M059J (cell line): ENCODE data around the gene SBF2. TPM values are rescaled to one million over a fixed set of nuclear protein-coding genes. Genes with fewer than 3 reads are reported as not detected.

Experiments
- DNase-seq: peaks from one replicate; pipeline ENCODE4 v3.0.0-alpha.2; 2012; ENCODE audit warnings: low read depth
- total RNA-seq: library from RNA; depleted of rRNA; stranded (reverse); fragments of >200 nt; shearing (Covaris generic); gene quantifications from 2 replicates; pipeline ENCODE4 v1.2.3, GENCODE V29; 2014

Gene SBF2
- total RNA-seq, 1 experiment from 2014 or later, result 30.5 TPM

DNA sequence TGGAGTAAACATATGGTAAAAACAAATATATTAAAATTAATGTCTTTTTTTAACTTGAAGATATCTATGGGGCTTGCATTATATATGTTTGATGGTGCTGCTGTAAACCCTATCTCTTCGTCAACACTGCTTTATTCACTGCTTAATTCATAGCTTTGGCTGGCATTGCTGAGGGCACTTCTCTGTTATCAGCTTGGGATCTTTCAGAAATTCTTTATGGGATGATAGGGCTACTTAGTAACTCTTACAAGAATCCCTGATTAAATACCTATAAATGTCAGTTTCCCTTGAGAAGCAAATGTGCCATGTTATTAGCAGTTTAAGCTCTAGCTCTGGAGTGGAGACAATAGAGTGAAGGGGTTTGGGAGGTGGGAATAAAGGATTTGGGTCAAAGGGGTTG is 517.8 kb downstream of the SBF2 start:
- DNase-seq, result peak; percentile 58

DNA sequence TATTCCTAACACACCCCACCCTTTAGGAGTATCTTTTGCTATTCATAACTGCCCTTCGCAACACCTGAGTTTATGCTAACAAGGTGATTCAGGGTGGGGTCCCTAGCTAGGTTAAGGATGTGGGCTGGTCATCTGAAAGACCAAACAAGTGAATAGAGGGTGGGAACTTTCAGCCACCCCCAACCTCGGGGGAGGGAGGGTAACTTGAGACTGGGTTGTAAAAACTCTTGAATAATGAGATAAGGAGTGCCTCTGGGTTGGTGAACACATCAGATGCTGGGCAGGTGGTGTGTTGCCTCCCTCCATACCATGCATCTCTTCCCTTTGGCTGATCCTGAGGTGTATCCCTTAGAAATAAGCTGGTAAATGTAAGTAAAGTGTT is 518.6 kb downstream of the SBF2 start:
- DNase-seq, result no peak

- peak; percentile 91 for DNase-seq
Measured at GRCh38 chr11:9774591-9775397, 519.2 kb downstream of the SBF2 start.

DNA sequence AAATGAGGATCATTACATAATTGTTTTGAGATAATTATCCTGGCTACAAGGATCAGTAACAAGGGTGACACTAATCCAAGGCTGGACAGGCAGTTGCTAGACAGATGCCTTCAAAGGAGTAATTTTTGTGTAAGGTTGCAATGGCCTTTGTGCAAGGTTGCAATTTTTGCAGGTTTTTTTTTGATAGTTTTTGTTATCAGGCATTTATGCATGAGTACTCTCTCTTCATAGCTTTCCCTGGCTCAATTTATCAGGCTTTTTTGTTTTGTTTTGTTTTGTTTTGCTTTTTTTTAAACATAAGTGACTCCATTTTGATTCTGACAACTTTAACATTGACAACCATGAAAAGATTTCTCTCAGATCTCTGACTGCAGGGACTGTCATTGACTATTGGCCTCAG is 519.9 kb downstream of the SBF2 start:
- no peak for DNase-seq

DNA sequence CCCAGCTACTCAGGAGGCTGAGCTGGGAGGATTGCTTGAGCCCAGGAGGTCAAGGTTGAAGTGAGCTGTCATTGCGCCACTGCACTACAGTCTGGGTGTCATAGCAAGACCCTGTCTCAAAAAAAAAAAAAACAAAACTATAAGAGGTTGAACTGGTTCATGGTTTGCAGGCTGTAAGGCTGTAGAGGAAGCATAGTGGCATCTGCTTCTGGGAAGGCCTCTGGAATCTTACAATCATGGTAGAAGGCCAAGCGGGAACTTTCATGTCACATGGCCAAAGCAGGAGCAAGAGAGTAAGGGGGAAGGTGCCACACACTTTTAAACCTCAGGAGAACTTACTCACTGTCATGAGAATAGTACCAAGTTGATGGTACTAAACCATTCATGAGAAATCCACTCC is 520.5 kb downstream of the SBF2 start:
- DNase-seq, result no peak

DNA sequence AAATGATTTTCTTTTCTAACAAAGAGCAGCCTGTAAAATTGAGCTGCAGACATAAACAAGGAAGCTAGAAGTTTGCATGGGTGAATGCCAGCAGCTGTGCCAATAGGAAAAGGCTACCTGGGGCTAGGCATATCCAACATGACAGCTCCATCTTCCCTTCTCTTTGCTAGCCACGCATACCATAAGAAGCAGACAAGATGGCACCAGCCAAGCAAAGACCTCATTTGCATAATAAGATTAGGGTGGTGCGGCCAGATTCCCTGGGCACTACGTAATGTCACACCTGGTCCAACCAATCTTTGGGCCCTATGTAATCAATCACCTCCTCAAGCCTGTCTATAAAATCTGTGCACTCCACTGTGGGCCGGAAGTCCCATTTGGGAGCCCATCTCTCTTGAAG is 521.8 kb downstream of the SBF2 start:
- DNase-seq, result no peak

GRCh38 chr11:9771071-9771511 is 522.9 kb downstream of the SBF2 start:
- no peak for DNase-seq

DNA sequence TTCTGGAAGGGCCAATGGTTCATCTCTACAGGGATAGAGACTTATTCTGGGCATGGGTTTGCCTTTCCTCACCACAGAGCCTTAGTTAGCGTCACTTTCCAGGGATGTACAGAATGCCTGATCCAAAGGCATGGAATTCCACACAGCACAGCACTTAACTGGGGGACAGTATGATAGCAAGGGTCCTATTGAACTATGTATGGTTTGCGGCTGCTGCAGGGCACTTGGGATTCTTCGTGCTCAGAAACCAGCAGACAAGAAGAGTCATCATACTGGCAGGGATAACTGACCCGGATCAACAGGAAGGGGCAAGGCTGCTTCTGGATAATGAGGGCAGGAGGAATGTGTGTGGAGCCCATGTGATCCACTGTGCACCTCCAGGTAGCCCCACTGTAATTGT is 524.4 kb downstream of the SBF2 start:
- no peak for DNase-seq

DNA sequence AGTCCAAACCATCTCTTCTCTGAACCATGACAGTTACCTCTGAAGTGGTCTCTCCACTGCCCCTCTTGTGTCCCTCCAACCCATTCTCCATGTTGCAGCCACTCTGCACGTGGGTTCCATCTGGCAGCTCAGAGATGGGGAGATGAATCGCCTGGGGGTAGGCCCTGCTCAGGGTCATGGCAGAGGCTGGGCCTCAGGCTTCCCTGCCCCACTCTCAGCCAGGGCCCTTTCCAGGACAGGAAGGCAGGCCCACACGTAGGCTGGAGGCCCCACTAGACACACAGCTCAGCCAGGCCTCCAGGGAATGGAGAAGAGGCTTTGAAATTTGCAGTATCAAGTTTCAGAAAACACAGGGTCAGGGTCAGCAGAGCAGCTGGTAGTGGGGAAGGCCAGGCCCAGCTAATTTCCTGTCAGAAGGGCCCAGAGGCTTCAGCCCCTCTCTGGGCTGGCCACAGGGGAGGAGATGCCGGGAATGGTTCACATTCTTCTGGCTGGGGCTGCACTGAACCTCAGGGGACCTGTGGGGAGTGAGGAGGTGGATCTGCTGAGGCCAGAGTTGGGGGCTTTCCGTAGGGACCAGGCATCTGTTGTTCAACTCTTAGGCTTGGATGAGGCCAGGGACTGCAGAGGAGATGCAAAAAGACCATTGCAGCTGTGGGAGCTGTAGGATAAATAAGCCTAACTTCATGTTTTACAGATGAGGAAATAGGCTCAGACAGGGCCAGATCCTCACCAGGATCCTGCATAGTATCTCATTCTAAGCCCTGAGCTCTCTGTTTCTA is 528.5 kb downstream of the SBF2 start:
- DNase-seq, result peak; percentile 91

DNA sequence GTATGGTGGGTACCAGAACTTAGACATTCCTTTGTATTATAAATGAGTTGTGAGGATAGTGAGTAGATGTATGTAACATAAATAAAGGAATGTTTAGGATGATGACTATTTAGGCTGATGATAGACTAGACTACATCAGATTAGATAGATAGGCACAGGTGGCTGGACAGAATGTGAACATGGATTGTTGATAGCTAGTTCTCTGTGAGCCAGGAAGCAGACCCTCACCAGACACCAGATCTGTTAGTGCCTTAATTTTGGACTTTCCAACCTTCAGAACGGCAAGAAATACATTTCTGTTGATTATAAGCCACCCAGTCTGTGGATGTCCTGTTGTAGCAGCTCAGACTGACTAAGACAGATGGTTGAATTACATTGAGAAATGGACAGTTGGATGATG is 530.7 kb downstream of the SBF2 start:
- no peak for DNase-seq

GRCh38 chr11:9762531-9762930 is 531.5 kb downstream of the SBF2 start:
- no peak for DNase-seq

GRCh38 chr11:9761441-9761945 is 532.5 kb downstream of the SBF2 start:
- no peak for DNase-seq

DNA sequence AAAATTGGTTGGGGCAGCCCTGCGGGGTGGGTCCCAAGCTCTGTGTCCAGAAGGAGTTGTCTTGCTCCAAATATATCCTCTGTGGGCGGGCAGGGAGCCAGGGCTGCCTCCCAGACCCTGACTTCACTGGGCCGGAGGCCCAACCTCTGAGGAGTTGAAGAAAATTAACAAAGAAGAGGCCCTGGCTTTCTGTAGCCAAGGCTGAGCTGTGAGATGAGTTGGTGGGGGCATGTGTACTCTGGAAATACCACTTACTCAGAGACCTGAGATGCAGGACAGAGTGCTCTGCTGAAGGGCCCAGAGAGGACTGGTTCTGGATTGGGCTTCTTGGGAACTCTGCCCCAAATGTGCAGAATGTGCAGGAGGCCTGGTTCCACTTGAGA is 533.8 kb downstream of the SBF2 start:
- DNase-seq, result peak; percentile 92

DNA sequence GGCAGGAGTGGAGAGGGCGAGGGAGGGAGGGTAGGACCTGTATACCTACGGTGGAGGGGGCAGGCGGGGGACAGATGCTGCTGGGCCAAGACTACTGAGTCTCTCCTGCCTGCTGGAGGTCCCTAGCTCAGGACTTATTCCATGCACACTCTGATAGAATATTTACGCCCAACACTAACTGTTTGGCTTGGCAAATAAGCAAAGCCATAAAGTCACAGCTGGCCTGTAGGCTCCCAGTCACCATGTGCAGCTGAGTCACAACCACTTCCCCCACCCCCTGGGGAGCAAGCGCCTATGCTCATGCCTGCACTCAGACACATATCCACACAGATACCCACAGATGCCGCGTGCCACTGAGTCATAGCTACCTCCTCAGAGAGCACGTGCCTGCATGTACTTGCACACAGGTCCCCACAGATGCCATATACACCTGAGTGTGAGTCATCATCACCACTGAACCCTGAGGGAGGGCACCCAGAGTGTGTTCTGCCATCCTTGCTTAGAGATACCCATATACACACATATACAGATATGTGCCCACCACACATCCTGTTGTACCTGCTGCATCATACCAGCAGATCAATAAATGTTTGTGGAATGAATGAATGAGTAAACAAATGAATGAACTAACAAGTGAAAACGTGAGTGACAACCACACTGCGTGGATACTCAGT is 534.4 kb downstream of the SBF2 start:
- DNase-seq, result peak; percentile 100

DNA sequence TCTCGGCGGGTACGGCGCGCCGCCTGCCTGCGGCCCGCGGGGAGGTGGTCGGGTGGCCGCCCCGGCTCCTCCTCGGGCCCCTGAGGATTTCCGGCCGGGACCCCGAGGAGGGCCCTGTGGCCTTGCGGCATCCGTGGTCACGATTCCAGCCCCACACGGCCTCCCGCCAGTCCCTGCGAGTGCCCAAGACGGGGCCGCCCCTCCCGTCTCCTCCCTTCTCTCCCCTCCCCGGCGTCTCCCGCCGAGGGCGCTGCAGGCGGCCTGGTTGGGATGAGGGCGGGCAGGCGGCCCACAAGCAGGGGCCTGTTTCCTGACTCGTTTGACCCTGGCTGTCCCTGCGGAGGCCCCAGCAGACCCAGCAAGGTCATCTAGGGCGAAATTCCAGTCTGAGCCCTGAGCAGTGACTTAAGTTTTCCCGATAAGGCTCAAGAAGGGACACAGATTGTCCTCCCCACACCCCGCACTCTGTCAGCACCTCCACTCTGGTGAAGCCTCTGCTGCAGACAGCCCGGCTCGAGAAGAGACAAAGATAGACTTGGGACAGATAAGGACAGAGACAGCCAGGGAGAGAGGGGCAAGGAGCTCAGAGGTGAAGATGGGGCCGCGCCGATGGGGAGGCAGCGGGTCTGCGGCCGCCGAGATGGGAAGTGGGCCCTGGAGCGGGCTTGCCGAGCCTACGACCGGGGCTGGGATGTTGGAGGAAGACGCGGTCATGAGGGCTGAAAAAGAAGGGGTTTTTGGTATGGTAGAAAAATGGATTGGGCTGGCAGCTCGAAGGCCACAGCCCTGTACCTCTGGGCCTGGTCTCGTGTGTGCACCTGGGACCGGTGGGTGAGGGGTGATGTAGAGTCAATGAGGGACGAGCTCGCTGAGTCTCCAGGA is 535.1 kb downstream of the SBF2 start:
- peak; percentile 89 for DNase-seq

DNA sequence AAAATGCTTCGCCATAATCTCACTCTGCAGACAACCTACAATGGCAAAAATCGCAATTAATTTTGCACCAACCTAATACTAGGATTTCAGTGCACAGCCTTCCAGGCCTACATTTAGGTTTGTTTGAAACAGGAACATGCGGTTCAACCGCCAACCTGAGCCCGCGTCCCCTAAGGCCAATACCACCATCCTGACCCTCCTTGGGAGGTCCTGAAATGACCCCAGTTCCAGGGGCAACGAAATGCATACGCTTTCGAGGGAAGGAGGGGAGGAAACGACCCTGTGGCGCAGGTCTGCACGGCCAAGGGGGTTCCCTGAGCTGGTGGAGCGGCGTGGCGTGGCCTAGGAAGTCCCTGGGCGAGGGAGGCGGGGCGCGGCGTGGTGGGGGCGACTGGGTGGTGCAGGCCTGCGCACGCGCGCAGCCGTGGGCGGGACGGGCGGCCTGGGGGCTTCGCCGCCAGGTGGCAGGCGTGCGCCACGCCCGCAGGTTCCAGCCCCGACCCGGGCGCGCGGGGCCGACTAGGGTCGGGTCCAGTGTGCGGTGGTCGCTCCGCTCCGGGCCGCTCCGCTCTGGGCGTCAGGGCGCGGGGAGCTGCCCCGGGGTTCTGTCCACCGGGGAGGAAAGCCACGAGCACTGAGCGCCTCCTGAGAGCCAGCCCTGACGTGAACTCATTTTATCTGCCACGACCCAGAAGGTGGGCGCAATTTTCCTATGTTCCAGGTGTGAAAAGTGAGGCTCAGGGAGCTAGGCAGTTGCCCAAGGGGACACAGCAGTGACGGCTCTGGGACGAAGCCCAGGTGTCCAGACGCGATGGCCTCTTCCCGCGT is 536.0 kb downstream of the SBF2 start:
- DNase-seq, result peak; percentile 78

DNA sequence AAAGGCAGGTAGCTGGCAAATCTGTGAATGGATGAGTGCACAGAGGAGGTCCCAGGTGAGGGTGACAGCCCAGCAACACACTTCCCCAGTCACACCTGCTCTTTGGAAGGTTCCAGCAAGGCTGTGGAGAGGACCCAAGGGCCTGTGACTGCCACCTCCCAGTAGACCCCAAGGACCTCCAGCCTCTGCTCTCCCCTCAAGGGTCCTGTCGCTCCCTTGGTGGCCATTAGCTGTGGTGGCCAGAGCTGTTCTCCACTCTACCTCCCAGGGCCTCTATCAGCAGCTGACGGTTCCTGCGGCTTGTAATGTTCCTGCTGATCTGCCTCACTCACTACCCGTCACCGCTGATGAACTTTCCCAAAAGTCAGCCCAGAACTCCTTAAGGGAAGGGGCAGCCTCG is 537.1 kb downstream of the SBF2 start:
- no peak for DNase-seq

DNA sequence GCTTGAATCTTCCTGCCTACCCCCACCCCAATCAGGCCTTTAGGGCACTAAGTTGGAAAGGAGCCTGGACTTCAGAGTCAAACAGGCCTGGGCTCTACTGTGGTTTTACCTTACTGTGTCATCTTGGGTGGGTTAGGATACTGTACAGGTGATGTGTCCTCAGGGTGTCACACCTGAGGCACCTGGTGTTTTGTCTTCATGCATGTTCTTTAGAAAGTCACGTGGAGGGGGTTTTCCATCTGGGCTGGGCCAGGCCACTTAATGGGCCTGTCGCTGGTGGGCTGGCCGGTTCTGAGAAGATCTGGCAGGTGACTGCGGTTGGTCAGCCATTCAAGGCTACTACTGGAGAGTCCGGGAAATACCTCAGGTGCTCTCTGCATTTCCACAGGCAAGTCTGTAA is 537.6 kb downstream of the SBF2 start:
- DNase-seq, result no peak

DNA sequence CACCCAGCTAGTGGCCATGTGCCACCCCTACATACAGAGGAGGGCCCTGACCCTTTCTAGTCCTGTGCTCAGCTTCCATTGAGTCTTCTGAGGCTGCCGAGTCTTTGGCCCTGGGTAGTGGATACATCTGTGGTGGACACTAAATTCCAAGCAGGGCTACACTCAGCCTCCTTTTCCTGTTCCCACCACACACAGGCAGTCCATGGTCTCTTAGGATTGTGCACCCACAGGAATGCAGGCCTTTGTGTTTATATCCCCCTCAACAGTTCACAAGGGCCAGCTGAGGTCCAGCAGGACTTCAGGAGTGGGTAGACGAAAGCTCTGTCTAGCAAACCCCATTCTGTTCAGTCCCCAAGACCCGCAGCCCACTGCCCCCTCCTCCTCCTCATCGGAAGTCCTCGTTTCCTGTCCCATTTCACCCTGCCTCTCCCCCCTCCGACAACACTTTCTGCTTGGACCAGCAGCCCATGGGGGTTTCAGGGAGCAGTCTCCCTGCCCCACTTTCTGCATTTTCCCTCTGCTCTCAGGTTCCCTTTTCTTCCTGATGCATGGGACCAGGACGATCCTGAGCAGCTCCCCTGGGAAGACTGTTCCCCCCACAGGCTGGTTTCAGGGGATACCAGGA is 538.3 kb downstream of the SBF2 start:
- peak; percentile 87 for DNase-seq

- peak; percentile 36 for DNase-seq
Measured at GRCh38 chr11:9754010-9754471, 540.0 kb downstream of the SBF2 start.
